H1 (cell line): ENCODE measurements around the gene PTPRT. TPM values are rescaled to one million over a fixed set of nuclear protein-coding genes. Genes with fewer than 3 reads are reported as not detected.

Experiments used
- CBX8 ChIP-seq: fragments of 300-800, 300-1000 bp; sonication (generic); IDR thresholded peaks from 2 replicates; pipeline ENCODE4 v1.7.1; 2016; ENCODE audit warnings: low read depth, low read length, borderline replicate concordance
- CEBPB ChIP-seq: IDR thresholded peaks from 2 replicates; pipeline ENCODE4 v1.6.1; 2012; ENCODE audit warnings: low read depth, low read length
- MAFK ChIP-seq: IDR thresholded peaks from 2 replicates; pipeline ENCODE4 v1.6.1; 2012; ENCODE audit warnings: low read depth, mild to moderate bottlenecking, improper control_type of control experiment, low read length
- POU5F1 ChIP-seq: IDR thresholded peaks from 2 replicates; pipeline ENCODE4 v1.6.1; 2011; ENCODE audit warnings: low read depth, mild to moderate bottlenecking, low read length, moderate library complexity
- polyA plus RNA-seq, 7 experiments: library from polyadenylated mRNA; depleted of rRNA in 3 of 7; stranded (reverse) in 5 of 7; unstranded in 2 of 7; fragments of >200 nt in 5 of 7; fragments of 200-250 nt in 2 of 7; gene quantifications; 1 replicate in 5 of 7; 2 replicates in 1 of 7; 4 replicates in 1 of 7; pipeline versions ENCODE4 v1.2.1 to v1.2.3, GENCODE V29; 2011 to 2013; ENCODE audit warnings: missing spikeins in 2 of 7, mixed read lengths in 2 of 7
- total RNA-seq: library from RNA; stranded (reverse); fragmentation: NEBNext Ultra II Directional; extraction: Animal tissue kit (Norgen Biotek cat#: 25700); gene quantifications from 2 replicates; pipeline ENCODE4 v1.2.1, GENCODE V29; 2021

The PTPRT gene
- total and polyA plus RNA-seq, 2 of the 8 experiments (the other 6 are each of a cell fraction or from before 2014, with no cell fraction given): 0.33 to 1.8 TPM

DNA sequence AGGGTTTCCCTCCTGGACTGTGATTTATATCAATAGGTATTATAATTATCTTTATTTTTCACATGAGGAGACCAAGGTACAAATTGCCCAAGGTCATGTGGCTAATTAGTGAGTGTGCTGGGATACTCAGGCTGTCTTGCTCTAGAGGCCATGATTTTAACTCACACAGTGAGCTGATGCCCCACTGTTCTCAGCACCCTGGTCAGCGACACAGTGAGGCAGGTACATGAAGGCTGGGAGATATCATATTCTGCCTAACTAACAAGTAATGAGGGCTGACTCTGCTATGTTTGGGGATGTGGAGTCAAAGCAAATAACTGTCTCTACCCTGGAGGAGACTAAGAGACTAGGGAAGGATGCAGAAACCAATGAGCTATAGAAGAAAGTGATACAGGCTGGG, 501.1 kb downstream of the PTPRT start (continued):
- TF ChIP-seq MAFK: no peak
- TF ChIP-seq CEBPB: no peak
- TF ChIP-seq POU5F1: no peak
- TF ChIP-seq CBX8: no peak
